HG02943 (cell line): ENCODE data around the gene SPATA31C1.
"Not testable (repeated sequence)": the region's sequence is repeated elsewhere in the genome, so short reads cannot be mapped to it uniquely, and the experiment has no call there.

Experiments
- ATAC-seq: cut with Tn5 transposase; IDR thresholded peaks from one replicate; pipeline ENCODE4 v1.9.1; 2021; ENCODE audit warnings: mild to moderate bottlenecking, low read depth, moderate library complexity; ENCODE audit not compliant: unreplicated experiment

Gene SPATA31C1

DNA sequence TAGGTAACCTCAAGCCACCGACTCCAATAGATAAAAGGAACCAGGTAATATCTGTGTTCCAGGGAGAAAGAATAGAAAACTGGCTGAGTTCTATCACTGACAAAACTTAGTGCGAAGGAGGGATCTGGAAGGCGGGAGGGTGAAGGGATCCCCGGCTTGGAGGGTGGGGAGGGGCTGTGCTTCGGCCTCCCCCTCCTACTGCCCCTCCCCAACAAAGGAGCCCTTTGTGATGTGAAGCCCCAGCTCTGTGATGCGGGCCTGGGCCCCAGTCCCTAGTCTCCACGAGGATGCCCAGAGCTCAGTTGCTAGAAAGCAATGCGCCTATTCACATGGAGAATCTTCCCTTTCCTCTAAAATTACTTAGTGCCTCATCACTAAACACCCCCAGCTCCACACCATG, at the start of gene SPATA31C1:
TSS of gene SPATA31C1 (plus strand) at position 301 of the 400 bp plus-strand sequence.
- ATAC-seq: not testable (repeated sequence)

DNA sequence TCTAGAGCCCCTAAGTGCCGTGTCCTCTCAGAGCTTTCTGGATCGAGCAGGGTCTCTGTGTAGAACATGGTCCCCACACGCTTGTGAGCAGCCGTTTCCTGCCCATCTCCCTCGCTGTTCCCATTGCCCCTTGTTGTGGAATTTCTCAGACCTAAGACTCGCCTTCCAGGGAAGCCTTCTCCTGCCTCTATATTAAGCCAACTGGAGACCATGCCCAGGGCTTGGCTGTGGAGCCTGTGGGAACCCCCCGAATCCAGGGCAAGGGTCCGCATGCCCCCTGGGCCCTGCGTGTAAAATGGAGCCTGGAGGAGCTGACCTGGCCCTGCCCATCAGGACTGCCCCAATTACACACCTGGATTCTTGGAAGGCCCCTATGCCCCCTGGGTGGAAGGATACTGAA, 49.6 kb upstream of the SPATA31C1 start:
- ATAC-seq: no peak

DNA sequence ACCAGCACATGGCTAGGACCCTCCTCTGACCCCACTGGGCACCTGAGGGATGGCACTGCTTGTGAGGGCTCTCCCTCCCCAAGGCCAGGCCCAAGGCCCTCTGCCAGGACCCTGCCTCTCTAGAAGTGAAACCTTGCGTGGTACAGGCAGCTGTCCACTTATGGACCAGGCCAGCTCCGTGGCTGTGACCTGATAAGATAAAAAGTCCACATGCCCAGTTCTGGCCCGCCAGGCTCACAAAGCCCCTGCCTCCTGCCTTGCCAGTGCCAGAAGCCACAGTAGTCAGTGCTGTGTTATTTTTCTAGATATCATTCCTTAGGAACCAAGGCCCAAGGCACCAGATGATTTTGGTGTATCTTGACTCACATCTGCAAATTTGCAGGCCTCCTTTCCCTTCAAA, 49.1 kb upstream of the SPATA31C1 start:
- no peak for ATAC-seq

DNA sequence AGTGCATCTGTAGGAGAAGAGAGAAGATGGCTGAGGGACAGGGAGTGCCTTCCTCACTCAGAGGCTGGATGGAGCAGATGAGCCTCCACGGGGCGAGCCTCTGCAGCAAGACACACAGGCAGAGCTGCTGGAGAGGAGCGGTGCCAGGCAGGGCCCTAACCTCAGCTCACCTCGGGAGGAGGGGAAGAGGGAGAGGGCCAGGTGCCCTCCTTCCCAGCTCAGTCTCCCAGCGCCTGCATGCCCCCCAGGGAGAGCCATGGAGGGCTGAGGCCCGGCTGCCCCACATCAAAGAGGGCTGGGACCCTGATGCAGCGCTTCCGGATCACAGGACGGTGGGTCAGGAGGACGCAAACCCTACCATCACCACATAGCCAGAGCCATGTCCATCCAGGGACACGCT, 48.7 kb upstream of the SPATA31C1 start:
- ATAC-seq: no peak

DNA sequence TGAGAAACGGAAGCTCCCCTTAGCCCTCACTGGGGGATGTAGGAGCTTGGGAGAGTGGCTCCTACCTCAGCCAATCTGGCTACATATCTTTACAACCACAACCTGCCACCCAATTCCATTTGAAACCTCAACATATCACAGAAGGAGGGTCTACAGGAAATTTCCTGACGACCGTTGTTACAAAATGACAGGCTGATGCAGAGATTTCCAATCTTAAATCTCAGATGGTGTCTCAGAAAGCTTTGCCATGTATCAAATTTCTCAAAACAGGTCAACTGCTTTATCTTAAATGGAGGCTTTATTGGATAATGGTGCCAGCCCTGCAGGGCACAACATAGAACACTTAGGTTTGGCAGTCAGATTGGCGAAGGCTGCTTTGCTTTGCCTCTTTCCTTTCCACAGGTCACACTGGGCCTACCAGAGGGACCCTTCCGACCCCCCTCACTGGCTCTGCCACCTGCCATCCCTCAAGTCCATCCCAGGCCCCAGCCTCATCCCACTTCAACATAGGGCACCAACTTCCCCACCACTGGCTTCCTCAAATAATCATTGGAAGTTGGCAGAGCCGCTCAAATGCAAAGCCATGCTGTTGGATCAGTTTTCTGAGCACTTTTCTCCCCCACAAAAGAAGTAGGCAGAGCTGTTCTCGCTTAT, 46.2 kb upstream of the SPATA31C1 start:
- ATAC-seq: no peak

DNA sequence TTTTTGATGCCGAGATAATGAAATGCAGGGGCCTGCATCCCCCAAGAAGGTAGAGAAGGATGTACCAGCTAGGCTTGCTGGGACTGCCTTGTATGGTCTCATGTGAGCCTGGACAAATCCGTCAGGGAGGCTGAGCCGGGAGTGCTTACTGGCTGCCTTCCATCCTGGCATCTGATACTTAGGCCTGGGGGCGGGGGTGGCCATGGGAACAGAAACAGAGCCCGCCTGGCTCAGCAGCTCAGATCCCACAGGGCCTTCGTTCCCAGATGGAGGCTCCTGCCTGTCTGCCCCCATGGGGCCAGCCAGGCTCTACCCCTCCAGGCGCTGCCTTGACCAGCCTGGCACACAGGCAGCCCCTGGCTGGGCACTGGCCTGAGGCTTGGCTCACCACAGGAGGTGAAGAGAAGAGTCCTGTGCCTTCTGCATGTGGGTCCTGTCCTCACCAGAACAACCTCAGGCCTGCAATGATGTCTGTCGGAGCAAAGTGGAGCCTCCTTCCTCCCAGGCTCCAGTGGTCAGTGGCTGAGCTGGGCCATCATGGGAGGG, 45.6 kb upstream of the SPATA31C1 start:
- no peak for ATAC-seq

DNA sequence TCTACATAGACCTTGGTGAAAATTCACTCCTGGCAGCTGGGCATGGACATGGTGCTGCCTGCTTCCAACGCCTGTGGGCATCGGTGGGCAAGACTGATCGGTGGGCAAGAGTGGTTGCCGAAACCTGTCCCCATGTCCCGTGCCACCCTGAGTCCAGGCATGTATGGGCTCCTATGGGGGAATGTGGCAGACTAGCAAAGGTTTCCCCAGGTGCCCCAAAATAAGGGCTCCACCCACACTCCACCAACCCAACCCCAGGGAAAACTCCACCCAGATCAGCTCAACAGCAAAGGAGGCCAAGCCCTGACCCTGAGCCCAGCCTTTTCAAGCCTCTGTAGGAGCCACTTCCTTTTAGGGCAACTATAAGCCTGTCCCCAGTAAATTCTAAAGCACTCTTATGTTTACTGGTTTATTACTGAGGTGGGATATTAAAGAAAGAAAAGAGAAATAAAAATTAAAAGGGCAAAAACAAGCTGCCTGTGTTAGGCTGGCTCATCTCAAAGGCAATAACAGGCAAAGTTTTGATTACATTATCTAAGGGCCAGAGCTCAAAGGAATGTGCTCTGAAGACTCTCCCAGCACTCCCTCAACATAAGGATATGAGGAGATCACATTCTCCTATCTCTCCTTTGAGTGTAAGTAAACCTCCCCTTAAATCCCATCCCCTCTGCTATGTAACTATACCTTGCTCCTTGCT, 44.0 kb upstream of the SPATA31C1 start:
- ATAC-seq: no peak

DNA sequence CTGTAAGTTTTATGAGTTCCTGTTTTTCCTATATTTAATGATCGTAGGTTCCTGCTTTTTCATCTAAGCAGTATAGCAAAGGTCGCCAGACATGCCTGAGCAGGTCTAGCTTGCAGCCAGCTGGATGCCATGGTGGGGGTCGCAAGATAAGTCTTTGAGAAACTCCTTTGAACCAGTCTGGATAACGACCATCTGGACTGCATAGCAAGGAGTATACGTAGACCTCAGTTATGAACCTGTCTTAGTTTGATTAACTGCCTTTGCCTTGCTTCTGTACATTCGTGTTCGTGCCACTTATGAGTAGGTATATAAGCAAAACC, 43.5 kb upstream of the SPATA31C1 start:
- ATAC-seq: no peak

DNA sequence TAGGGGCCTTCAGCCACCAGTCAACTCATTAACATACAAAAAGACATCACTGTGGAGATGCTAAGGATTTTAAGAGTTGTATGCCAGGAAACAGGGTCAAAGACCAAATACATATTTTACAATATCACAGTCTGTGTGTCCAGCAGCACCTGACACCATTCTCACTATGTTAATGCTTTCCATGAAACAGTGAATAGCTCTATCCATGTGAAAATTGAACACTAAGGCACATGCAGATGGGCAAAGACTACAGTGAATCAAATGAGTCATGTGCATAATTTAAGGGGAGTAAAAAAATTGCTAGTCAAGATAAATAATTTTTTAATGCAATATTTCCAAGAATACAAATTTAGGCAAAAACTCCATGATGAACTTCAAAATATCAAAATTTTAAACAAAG, 42.7 kb upstream of the SPATA31C1 start:
- ATAC-seq: no peak

DNA sequence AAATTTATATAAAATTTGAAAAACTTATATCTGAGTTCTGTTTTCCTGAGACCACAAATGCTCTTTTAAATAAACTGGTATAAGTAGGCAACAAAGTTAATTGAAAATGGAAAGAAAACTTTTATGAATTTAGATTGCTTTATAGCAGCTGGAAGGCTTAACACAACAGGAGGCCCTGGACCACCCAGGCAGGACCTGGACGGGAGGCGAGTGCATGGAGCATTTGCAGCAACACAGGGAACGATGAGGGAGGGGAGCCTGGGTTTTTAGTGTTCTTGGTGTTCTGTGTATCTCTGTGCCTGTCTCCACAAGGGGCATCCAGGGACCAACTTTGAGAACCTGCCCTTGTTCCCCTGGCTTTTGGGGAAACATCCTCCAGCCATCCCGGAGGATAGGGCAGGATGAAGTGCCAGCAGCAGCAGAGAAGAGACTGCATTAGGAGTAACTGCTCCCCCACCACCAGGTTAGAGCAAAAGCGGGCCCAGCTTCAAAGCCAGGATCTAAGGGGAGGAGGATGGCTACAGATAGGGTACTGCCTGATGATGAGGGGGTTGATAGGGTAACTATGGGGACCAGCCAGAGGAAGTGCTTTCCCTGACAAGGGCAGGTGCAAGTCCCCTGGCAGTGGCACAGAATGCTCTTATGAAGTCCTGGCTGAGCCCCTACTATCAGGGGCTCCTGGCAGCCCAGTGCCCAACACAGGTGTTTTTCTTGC, 41.8 kb upstream of the SPATA31C1 start:
- no peak for ATAC-seq

DNA sequence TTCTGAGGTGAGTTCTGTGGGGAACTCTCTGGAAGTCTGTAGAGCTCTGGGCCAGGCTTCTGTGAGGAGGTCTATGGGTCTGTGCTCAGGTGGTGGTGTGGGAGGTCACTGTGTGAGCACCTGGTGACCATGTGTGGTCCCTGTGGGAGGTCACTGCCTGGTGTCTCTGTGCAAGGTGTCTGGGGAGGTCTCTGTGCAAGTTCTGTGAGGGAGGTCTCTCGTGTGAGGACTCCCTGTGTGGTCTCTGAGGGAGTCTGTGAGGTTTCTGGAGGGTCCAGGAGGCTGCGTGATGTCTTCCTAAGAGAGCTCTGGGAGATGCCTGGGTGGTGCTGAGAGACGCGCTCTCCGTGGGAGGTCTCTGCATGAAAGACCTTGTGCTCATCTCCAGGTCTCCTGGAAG, 41.1 kb upstream of the SPATA31C1 start:
- ATAC-seq: no peak

DNA sequence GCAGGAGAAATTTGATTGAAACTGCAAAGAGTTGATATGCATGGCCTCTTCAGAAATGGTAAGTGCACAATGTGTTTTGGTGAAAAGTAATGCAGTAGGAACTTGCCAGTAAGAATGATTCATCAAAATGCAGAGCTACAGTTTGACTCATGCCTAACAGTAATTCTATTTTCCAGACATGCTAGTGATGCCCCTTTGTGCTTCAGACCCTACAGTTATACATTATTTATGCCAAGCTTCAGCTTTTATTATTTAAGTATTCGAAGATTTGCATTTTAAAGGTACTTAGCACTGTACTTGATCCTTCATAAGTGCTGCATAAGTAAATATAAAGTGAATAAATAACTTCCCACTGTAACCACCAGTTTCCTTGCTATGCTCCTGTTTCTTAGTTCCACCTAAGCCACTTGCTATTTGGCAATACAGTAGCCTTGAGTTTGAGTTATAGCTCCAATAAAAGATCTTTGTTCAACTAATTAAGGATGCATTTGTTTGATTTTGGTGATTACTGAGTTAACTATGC, 38.7 kb upstream of the SPATA31C1 start:
- ATAC-seq: no peak

DNA sequence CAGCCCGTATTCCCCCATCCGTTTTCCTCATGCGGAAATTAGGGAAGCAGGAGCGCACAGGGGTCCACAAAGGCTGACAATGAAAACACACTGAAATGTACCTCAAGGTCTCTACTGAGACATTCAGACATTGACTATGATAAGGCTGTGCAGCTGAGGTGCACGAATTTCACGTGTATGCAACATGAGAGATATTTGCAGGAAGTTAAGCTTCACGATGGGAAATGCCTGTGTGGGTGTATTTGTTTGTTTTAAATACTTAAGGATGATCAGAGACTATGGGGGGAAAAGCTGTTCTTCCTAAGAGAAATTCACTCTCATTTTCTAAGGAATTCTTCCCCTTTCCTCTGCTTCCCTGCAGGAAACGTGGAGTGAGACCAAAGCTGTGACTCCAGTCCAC, 37.6 kb upstream of the SPATA31C1 start:
- no peak for ATAC-seq

DNA sequence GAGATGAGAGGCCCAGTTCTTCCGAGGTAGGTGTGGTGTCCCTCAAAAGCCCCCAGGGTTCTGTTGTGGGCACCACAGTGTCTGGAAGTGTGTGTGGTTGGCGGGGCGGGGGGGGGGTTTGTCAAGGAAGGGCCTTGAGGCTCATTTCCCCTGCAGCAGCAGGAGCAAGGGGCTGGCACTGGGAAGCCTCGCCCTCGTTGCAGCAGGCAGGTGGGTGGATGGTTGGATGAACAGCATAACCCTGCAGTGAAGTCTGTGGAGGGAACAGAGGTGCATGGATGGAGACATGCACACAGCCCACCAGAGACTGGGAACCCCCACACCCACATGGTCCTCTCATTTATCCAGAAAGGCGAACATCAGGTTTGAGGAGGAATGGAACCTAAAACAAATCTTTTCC, 37.1 kb upstream of the SPATA31C1 start:
- ATAC-seq: no peak

DNA sequence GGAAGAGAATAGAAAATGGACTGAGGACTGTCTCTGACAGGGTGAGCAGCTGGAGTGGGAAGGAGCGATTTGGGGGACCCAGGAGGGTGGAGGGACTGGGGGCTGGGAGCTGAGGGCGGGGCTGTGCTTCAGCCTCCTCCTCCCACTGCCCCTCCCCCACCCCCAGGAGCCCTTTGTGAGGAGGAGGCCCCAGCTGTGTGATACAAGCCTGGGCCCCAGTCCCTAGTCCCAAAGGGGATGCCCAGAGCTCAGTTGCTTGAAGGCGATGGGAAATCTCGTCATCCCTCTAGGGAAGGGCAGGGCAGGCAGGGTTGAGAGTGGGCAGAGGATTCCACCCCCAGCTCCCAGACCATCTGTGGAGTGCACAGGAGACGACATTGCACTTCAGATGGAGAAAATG, 35.1 kb upstream of the SPATA31C1 start, which contains the start of gene SPATA31E1:
TSS of gene SPATA31E1 (plus strand) at position 251 of the 400 bp plus-strand sequence. CDS start at position 266, 15 bp downstream.
- no peak for ATAC-seq

DNA sequence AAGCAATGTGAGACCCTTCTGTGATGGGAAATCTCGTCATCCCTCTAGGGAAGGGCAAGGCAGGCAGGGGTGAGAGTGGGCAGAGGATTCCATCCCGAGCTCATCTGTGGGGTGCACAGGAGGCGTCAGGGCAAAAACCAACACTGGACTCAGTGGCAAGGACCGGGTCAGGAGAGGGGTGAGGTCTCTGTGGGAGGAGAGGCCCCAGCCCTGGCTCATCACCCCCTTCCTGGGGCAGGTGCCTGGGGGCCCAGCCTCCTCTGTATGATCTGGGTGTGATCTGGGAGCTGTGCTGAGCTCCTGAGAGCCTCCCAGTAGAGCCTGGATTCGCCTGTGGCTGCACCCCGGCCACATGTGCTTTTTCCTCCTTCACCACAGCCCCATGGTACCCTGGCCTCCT, 34.5 kb upstream of the SPATA31C1 start:
- no peak for ATAC-seq

DNA sequence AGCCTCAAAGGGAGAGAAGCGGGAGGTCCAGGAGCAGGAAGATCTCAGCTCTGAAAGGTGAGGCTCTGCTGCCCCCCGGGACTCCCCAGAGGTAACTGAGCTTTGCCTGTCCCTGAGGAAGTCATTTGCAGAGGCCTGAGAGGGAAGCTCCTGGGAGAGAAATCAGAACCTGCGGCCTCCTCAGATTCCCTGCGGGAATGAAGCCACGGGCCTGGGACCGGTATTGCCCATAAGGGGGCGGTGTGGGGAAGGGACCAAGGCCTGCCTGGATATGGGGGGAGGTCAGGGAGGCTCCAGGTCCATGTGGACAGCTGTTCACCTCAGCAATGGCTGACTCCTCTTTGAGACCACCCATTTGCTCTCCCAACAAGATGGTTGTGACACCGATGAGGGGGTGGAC, 33.8 kb upstream of the SPATA31C1 start:
- ATAC-seq: no peak

DNA sequence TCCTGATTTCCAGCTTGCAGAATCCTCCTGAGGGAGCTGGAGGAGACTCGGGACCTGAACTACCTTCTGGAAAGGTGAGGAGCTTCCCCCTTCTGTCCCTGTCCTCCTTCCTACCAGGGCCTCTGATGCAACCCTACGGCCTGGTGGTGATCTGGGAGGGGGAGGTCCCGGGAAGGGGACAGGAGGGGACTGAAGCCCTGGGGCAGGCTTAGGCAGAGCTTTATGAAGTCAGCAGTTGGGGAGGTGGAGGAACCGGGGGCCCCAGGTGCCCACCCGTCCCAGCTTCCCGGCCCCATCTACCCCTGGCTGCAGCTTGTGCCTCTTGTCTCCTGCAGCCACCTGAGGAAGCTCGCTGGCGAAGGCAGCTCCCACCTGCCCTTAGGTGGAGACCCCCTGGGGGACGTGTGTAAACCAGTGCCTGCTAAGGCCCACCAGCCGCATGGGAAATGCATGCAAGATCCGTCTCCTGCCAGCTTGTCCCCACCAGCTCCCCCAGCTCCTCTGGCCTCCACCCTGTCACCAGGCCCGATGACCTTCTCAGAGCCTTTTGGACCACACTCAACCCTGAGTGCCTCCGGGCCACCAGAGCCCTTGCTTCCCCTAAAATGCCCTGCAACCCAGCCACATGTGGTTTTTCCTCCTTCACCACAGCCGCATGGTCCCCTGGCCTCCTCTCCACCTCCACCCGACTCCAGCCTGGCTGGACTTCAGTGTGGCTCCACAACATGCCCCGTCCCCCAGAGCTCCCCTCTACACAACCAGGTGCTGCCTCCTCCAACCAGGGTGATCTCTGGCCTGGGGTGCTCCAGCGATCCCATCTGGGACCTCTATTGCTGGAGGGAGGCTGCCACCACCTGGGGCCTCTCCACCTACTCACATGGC, 32.9 kb upstream of the SPATA31C1 start:
- ATAC-seq: no peak

DNA sequence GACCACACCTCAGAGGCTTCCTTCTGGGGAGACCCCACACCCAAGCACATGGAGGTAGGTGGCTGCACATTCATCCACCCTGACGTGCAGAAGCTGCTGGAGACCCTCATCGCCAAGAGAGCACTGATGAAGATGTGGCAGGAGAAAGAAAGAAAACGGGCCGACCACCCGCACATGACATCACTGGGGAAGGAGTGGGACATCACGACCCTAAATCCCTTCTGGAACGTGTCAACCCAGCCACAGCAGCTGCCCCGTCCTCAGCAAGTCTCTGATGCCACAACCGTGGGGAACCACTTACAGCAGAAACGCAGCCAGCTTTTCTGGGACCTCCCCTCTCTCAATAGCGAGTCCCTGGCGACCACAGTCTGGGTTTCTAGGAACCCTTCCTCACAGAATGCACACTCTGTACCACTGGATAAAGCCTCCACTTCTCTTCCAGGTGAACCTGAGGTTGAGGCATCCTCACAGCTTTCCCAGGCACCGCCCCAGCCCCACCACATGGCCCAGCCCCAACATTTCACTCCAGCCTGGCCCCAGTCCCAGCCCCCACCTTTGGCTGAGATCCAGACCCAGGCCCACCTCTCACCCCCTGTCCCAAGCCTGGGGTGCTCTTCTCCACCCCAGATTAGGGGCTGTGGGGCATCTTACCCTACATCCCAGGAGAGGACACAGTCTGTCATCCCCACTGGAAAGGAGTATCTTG, 32.1 kb upstream of the SPATA31C1 start:
- no peak for ATAC-seq
